ENCODE measurements around the gene GRM7. TPM values are rescaled to one million over a fixed set of nuclear protein-coding genes. Genes with fewer than 3 reads are reported as not detected.

Gene GRM7
- total RNA-seq, 2 experiments from 2014 or later, result not detected

DNA sequence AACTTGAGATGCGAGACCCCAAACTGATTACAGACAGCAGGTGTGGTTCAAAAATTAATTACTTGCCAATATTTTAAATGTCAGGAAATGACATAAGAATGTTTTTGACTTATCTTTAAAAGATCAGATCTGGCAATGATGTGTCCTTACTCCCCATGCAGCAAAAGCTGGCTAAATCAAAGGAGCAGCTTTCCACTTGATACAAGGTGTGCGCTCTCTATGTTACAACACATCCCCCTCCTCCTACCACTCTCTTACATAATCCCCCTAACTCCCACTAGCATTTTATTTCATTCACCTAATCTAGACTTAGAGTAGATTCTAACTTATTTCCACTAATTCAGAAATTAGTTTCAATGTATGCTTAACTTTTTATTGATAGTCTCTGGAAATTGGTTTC lies 609.0 kb downstream of the GRM7 start:
- ChIA-PET CTCF (no interaction called here), POLR2A (no interaction called here)
- Mint-ChIP-seq H3K36me3 (ENCODE audit: low read depth) (no peaks in the 10 kb centered on the region), H3K27ac (no peak overlapping the region), H3K4me1 (ENCODE audit: low read depth) (no peaks in the 10 kb centered on the region), H3K9me3 (no peaks in the 10 kb centered on the region), H3K4me3 (no peak overlapping the region), H3K27me3 (no peaks in the 10 kb centered on the region)
- DNase-seq (no peak), ATAC-seq (no peak)
- TF ChIP-seq, protein P1, sequence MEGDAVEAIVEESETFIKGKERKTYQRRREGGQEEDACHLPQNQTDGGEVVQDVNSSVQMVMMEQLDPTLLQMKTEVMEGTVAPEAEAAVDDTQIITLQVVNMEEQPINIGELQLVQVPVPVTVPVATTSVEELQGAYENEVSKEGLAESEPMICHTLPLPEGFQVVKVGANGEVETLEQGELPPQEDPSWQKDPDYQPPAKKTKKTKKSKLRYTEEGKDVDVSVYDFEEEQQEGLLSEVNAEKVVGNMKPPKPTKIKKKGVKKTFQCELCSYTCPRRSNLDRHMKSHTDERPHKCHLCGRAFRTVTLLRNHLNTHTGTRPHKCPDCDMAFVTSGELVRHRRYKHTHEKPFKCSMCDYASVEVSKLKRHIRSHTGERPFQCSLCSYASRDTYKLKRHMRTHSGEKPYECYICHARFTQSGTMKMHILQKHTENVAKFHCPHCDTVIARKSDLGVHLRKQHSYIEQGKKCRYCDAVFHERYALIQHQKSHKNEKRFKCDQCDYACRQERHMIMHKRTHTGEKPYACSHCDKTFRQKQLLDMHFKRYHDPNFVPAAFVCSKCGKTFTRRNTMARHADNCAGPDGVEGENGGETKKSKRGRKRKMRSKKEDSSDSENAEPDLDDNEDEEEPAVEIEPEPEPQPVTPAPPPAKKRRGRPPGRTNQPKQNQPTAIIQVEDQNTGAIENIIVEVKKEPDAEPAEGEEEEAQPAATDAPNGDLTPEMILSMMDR (IDR thresholded peaks at IDR 0.05), result no peak
- intact Hi-C loops (cut with micrococcal nuclease), result no loop called here

DNA sequence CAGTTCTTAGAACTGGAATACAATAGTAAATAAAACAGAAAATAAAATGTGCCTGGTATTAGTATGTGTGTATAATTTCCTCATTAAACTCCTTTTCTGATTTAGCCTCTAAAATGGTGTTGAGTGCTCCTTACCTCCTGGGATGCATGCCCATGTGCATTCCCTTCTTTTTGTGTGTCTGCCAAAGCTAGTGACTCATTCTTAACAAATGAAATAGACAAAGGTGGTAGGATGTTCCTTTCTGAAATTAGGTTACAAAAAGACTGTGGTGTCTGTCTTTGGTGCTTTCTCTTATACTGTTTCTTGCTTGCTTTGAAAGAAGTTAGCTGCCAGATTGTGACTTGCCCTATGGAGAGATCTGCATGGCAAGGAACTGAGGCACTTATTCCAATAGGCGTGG lies 623.7 kb downstream of the GRM7 start:
- no peaks in the 10 kb centered on the region for H3K27me3 Mint-ChIP-seq
- H3K36me3 Mint-ChIP-seq (ENCODE audit: low read depth), result no peaks in the 10 kb centered on the region
- H3K4me1 Mint-ChIP-seq (ENCODE audit: low read depth), result no peaks in the 10 kb centered on the region
- POLR2A ChIA-PET, result no interaction called here
- CTCF ChIA-PET, result no interaction called here
- intact Hi-C loops (cut with micrococcal nuclease), result no loop called here
- no peaks in the 10 kb centered on the region for H3K9me3 Mint-ChIP-seq
- H3K27ac Mint-ChIP-seq, result no peak overlapping the region
- no peak for ATAC-seq
- H3K4me3 Mint-ChIP-seq, result no peak overlapping the region
- TF ChIP-seq, protein P1 (IDR thresholded peaks at IDR 0.05), result no peak
- DNase-seq, result no peak

DNA sequence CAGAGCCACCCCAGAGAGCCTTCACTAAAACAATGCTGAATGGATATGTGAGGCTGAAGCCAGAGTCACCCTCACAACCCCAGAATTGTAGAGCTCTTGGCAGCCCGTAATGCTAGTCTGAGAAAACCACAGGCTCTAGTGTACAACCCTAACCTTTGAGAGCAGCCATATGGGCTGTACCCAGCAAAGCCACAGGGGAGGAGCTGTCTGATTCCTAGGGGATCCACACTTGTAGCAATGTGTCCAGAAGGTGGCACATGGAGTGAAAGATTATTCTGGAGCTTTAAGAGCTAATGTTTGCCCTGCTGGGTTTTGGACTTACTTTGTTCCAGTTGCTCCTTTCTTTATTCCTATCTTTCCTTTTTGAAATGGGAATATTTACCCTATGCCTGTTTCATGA lies 626.8 kb downstream of the GRM7 start:
- Mint-ChIP-seq H3K27ac (no peak overlapping the region), H3K27me3 (no peaks in the 10 kb centered on the region), H3K36me3 (ENCODE audit: low read depth) (no peaks in the 10 kb centered on the region), H3K4me3 (no peak overlapping the region), H3K9me3 (no peaks in the 10 kb centered on the region), H3K4me1 (ENCODE audit: low read depth) (no peaks in the 10 kb centered on the region)
- CTCF ChIA-PET, result no interaction called here
- ATAC-seq (no peak), DNase-seq (no peak)
- intact Hi-C loops (cut with micrococcal nuclease), result no loop called here
- TF ChIP-seq, protein P1 (IDR thresholded peaks at IDR 0.05), result no peak
- POLR2A ChIA-PET, result interaction anchor here (0.9 kb wide), 1 partner anchor 9 kb away, joined by 3 read pairs; no protein-coding TSS in a partner anchor

DNA sequence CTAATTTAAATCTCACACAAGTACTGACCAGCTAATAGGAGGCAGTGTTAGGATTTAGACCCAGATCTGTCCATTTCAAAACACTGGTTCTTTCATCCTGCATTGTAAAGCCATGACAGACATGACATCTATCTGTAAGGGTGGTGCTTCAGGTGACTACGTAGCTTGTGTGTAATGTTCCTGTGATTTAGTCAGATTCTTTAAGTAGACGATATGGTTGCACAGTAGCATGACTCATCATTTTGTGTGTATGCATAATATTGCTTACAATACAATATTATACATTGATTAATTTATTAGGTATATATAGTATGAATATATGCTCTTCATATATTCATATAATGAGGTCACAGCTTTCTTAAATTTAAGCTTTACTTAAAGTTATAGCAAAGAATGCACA lies 628.5 kb downstream of the GRM7 start:
- no peak for ATAC-seq
- H3K9me3 Mint-ChIP-seq, result peaks cover 2% of the 10 kb centered on the region
- H3K27me3 Mint-ChIP-seq, result no peaks in the 10 kb centered on the region
- H3K27ac Mint-ChIP-seq, result no peak overlapping the region
- no peaks in the 10 kb centered on the region for H3K4me1 Mint-ChIP-seq (ENCODE audit: low read depth)
- ChIA-PET CTCF (no interaction called here), POLR2A (no interaction called here)
- DNase-seq, result no peak
- intact Hi-C loops (cut with micrococcal nuclease), result no loop called here
- TF ChIP-seq, protein P1 (IDR thresholded peaks at IDR 0.05), result no peak
- no peak overlapping the region for H3K4me3 Mint-ChIP-seq
- no peaks in the 10 kb centered on the region for H3K36me3 Mint-ChIP-seq (ENCODE audit: low read depth)

DNA sequence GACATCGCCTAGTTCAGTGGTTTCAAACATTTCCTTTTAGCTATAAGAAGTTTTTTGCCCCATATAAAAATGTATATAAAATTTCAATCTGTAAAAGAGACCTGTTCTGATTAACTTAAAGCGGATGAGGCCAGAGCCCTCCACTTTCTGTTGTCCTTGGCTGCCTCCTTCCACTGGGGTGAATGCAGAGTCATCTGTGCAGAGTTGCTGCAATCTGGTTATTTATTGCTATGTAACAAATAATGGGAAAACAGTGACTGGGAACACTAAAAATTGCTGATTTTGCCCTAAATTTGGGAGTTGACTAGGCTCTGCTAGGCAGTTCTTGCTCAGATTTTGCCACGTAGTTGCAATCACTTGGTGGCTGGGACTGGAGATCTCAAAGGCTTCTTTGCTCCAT lies 637.8 kb downstream of the GRM7 start:
- ChIA-PET CTCF (no interaction called here), POLR2A (no interaction called here)
- intact Hi-C loops (cut with micrococcal nuclease), result no loop called here
- Mint-ChIP-seq H3K4me3 (no peak overlapping the region), H3K27me3 (no peaks in the 10 kb centered on the region), H3K27ac (no peak overlapping the region), H3K36me3 (ENCODE audit: low read depth) (no peaks in the 10 kb centered on the region), H3K4me1 (ENCODE audit: low read depth) (no peaks in the 10 kb centered on the region), H3K9me3 (peaks cover 4% of the 10 kb centered on the region)
- DNase-seq (no peak), ATAC-seq (no peak)
- TF ChIP-seq, protein P1 (IDR thresholded peaks at IDR 0.05), result no peak
